Measurements from ENCODE around the gene TNNT1. TPM values are rescaled to one million over a fixed set of nuclear protein-coding genes. Genes with fewer than 3 reads are reported as not detected.

The TNNT1 gene

DNA sequence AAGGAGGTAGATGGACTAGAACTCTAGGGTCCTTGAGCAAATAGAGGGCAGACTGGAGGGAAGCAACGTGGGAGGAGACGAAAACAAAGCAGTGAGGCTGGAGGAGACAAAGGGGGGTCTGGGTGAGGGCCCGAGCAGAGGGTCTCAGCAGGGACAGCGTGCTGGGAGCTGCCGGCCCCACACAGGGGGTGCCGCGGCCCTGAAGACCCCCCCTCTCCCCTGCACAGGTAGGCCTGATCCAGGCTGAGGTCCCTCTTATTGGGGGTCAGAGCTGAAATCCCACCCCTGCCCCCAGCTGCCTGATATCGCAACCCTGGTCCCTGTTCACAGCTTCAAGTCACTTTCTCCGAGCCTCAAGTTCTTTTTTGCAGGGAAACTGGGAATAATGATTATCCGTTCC lies 64.6 kb downstream of the TNNT1 start:
- no peak overlapping the region for H2BK15ac ChIP-seq (replicated peaks; ENCODE audit: low read depth)
- no peak overlapping the region for H3K18ac ChIP-seq (ENCODE audit: low read length)
- no peak overlapping the region for H4K5ac ChIP-seq (ENCODE audit: low read length)
- peaks cover 4% of the 10 kb centered on the region for H3K4me1 ChIP-seq (ENCODE audit: control insufficient read depth, low read depth, low read length)
- no peak overlapping the region for H2AK5ac ChIP-seq (ENCODE audit: low read length)
- no peak overlapping the region for H2BK5ac ChIP-seq (ENCODE audit: low read length)
- H3K4me2 ChIP-seq (ENCODE audit: low read length): no peak overlapping the region
- H3K79me1 ChIP-seq (ENCODE audit: low read length): peaks cover 3% of the 10 kb centered on the region
- H3K4me3 ChIP-seq (ENCODE audit: low read length): no peak overlapping the region
- H3K4ac ChIP-seq (ENCODE audit: low read depth, low read length): no peak overlapping the region
- no peaks in the 10 kb centered on the region for H3K36me3 ChIP-seq (ENCODE audit: control insufficient read depth, insufficient read depth, low read length)
- no peak overlapping the region for H3K56ac ChIP-seq (ENCODE audit: low read length)
- no peak overlapping the region for H4K8ac ChIP-seq (ENCODE audit: low read depth, low read length)
- H3K9ac ChIP-seq (ENCODE audit: low read length): no peak overlapping the region
- H3K23ac ChIP-seq (ENCODE audit: low read length): no peak overlapping the region
- no CpG with 5 or more reads among the region's 10 CpGs for WGBS (ENCODE audit: extremely low coverage, insufficient coverage, low lambda C conversion rate)
- DNase-seq: no peak
- H3K27me3 ChIP-seq (ENCODE audit: insufficient read depth, low read length, poor library complexity): no peaks in the 10 kb centered on the region
- no peaks in the 10 kb centered on the region for H3K79me2 ChIP-seq (ENCODE audit: control insufficient read depth, insufficient read depth, low read length)
- H2BK120ac ChIP-seq (ENCODE audit: low read depth, low read length): no peak overlapping the region
- no peak overlapping the region for H3K27ac ChIP-seq (ENCODE audit: low read depth, low read length)

DNA sequence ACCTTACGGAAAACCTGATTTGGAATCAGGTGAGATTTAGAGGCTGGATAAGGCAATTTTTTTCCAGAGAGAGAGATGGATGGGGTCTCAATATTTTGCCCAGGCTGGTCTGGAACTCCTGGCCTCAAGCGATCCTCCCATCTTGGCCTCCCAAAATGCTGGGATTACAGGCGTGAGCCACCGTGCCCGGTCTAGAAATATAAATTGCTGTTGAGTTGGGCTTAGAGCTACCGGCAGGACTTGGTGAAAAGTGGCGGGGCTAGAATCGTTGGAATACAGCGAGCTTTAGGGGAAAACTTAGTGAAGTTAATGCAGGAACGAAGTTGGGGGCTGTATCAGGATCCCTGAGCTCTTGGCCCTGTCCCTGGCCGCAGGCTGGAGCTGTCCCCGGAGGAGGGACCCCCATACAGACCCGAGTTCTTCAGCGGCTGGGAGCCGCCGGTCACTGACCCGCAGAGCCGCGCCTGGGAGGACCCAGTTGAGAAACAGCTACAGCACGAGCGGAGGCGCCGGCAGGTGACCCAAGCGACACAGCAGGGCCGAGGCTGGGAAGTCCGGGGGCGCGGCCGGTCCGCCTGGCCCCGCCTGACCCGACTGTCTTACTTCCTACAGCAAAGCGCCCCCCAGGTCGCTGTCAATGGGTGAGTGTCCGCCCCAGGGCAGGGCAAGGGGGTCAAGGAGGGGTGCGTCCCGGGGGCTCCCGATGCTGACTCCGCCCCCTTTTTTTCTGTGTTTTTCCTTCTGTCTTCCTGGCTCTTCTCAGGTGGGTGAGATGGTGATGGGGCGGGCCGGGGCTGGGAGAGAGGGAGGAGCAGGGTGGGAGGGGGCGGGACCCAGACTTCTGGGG lies 65.8 kb downstream of the TNNT1 start:
- DNase-seq: peak; percentile 45
- Histone ChIP-seq H3K36me3 (ENCODE audit: control insufficient read depth, insufficient read depth, low read length) (no peaks in the 10 kb centered on the region), H3K18ac (ENCODE audit: low read length) (no peak overlapping the region), H2BK15ac (replicated peaks; ENCODE audit: low read depth) (no peak overlapping the region), H2BK120ac (ENCODE audit: low read depth, low read length) (no peak overlapping the region), H3K9ac (ENCODE audit: low read length) (no peak overlapping the region), H4K5ac (ENCODE audit: low read length) (no peak overlapping the region), H3K4me2 (ENCODE audit: low read length) (no peak overlapping the region), H3K23ac (ENCODE audit: low read length) (no peak overlapping the region), H3K4me1 (ENCODE audit: control insufficient read depth, low read depth, low read length) (peaks cover 4% of the 10 kb centered on the region), H3K4me3 (ENCODE audit: low read length) (no peak overlapping the region), H3K79me1 (ENCODE audit: low read length) (peaks cover 3% of the 10 kb centered on the region), H3K27me3 (ENCODE audit: insufficient read depth, low read length, poor library complexity) (no peaks in the 10 kb centered on the region), H2AK5ac (ENCODE audit: low read length) (no peak overlapping the region), H2BK5ac (ENCODE audit: low read length) (no peak overlapping the region), H4K8ac (ENCODE audit: low read depth, low read length) (no peak overlapping the region), H3K4ac (ENCODE audit: low read depth, low read length) (no peak overlapping the region), H3K56ac (ENCODE audit: low read length) (no peak overlapping the region), H3K79me2 (ENCODE audit: control insufficient read depth, insufficient read depth, low read length) (no peaks in the 10 kb centered on the region), H3K27ac (ENCODE audit: low read depth, low read length) (no peak overlapping the region)
- WGBS (ENCODE audit: extremely low coverage, insufficient coverage, low lambda C conversion rate): no CpG with 5 or more reads among the region's 42 CpGs

Small RNA genes lying within 50 kb of the gene (small RNA-seq; reads per million reads assigned to genes)
- gene MIR7975 (ENCODE audit: insufficient read depth): not detected
- gene RF01210 (ENCODE audit: insufficient read depth): not detected

Measured in mesendoderm (in vitro differentiated cells).